ENCODE data around the gene BCL6. TPM values are rescaled to one million over a fixed set of nuclear protein-coding genes. Genes with fewer than 3 reads are reported as not detected.

BCL6 gene
- total RNA-seq, 1 donor from 2014 or later, result 47.7 TPM

DNA sequence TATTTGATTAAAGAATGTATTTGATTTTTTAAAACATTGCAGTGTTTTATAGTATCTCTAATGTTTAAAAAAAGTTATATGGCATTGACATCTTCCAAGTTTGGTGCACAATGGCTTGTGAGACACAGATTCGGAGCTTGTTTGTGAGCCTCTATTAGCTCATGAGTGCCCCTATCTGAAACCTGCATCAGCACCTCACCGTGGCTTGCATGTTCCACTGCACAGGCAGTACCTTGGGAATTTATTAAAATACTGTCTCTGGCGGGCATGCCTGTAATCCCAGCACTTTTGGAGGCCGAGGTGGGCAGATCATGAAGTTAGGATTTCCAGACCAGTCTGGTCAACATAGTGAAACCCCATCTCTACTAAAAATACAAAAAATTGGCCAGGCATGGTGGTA is 36.1 kb downstream of the BCL6 start:
- no peaks in the 10 kb centered on the region for H3K36me3 ChIP-seq
- DNase-seq, result no peak
- no peaks in the 10 kb centered on the region for H3K9me3 ChIP-seq (replicated peaks)
- H3K27ac ChIP-seq (replicated peaks), result no peak overlapping the region
- H3K4me3 ChIP-seq, result no peak overlapping the region
- intact Hi-C loops (cut with micrococcal nuclease), result no loop called here
- peaks cover 19% of the 10 kb centered on the region for H3K4me1 ChIP-seq
- H3K27me3 ChIP-seq (ENCODE audit: low read depth), result no peaks in the 10 kb centered on the region
- TF ChIP-seq, protein P1, sequence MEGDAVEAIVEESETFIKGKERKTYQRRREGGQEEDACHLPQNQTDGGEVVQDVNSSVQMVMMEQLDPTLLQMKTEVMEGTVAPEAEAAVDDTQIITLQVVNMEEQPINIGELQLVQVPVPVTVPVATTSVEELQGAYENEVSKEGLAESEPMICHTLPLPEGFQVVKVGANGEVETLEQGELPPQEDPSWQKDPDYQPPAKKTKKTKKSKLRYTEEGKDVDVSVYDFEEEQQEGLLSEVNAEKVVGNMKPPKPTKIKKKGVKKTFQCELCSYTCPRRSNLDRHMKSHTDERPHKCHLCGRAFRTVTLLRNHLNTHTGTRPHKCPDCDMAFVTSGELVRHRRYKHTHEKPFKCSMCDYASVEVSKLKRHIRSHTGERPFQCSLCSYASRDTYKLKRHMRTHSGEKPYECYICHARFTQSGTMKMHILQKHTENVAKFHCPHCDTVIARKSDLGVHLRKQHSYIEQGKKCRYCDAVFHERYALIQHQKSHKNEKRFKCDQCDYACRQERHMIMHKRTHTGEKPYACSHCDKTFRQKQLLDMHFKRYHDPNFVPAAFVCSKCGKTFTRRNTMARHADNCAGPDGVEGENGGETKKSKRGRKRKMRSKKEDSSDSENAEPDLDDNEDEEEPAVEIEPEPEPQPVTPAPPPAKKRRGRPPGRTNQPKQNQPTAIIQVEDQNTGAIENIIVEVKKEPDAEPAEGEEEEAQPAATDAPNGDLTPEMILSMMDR (IDR thresholded peaks at IDR 0.05; ENCODE audit: borderline replicate concordance), result no peak

DNA sequence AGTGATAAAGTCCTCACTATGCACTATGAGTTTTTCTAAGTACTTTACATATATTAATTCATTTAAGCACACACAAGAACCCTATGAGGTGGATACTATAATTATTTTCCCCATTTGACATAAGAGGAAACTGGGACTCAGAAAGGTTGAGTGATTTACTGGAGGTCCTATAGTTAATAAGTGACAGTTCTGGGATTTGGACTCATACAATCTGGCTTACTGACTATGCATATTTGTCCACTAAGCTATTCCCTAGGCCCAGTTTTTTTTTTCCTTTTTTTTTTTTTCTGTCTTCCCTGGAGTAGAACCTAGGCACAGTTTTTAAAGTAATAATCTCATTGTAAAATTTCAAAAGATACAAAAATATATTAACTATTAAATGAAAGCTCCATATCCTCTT is 36.6 kb downstream of the BCL6 start:
- H3K27ac ChIP-seq (replicated peaks), result no peak overlapping the region
- no peak for DNase-seq
- H3K36me3 ChIP-seq, result no peaks in the 10 kb centered on the region
- intact Hi-C loops (cut with micrococcal nuclease), result no loop called here
- TF ChIP-seq, protein P1 (IDR thresholded peaks at IDR 0.05; ENCODE audit: borderline replicate concordance), result no peak
- H3K4me3 ChIP-seq, result no peak overlapping the region
- H3K27me3 ChIP-seq (ENCODE audit: low read depth), result no peaks in the 10 kb centered on the region
- no peaks in the 10 kb centered on the region for H3K9me3 ChIP-seq (replicated peaks)
- peaks cover 15% of the 10 kb centered on the region for H3K4me1 ChIP-seq

DNA sequence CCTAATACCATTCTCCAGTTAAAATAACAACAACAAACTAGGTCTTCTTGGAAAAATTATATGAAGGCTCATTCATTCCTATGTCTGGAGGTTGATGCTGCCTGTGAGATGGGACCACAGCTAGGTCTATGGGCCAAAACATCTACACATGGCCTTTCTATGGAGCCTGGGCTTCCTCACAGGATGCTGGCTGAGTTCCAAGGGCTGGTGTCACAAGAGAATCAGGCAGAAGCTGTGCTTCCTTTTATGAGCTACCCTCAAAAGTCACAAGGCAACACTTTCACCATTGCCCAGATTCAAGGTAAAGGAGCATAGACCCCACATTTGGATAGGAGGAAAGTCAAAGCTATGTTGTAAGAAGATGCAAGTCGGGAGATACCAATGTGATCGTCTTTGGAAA is 38.3 kb downstream of the BCL6 start:
- Histone ChIP-seq H3K27me3 (ENCODE audit: low read depth) (no peaks in the 10 kb centered on the region), H3K9me3 (replicated peaks) (no peaks in the 10 kb centered on the region), H3K27ac (replicated peaks) (no peak overlapping the region), H3K4me1 (peaks cover 13% of the 10 kb centered on the region), H3K36me3 (no peaks in the 10 kb centered on the region), H3K4me3 (no peak overlapping the region)
- DNase-seq, result peak; percentile 39
- TF ChIP-seq, protein P1 (IDR thresholded peaks at IDR 0.05; ENCODE audit: borderline replicate concordance), result no peak
- intact Hi-C loops (cut with micrococcal nuclease), result no loop called here

DNA sequence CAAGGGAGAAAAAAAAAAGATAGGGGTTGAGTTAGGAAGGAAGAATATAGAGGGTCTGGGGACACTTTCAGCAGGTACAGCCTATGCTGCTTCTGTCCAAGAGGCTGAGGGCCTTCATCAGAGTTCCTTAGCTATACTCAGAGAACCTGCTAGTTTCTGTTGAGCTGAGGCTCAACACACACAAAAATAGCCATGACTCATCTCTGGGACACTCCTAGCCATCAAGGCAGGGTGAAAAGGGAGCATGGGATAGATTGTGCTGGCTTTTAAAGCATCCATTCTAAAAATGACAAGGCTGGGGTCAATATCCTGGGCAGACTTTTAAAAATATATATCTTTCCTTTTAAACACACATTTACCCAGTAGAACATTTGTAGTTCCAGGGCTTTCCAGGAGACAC is 40.1 kb downstream of the BCL6 start:
- no peak for DNase-seq
- no peaks in the 10 kb centered on the region for H3K9me3 ChIP-seq (replicated peaks)
- no peaks in the 10 kb centered on the region for H3K36me3 ChIP-seq
- H3K4me1 ChIP-seq, result peaks cover 13% of the 10 kb centered on the region
- H3K27me3 ChIP-seq (ENCODE audit: low read depth), result no peaks in the 10 kb centered on the region
- intact Hi-C loops (cut with micrococcal nuclease), result no loop called here
- peak overlapping the region; percentile 55 for H3K27ac ChIP-seq (replicated peaks)
- TF ChIP-seq, protein P1 (IDR thresholded peaks at IDR 0.05; ENCODE audit: borderline replicate concordance), result no peak
- H3K4me3 ChIP-seq, result no peak overlapping the region

DNA sequence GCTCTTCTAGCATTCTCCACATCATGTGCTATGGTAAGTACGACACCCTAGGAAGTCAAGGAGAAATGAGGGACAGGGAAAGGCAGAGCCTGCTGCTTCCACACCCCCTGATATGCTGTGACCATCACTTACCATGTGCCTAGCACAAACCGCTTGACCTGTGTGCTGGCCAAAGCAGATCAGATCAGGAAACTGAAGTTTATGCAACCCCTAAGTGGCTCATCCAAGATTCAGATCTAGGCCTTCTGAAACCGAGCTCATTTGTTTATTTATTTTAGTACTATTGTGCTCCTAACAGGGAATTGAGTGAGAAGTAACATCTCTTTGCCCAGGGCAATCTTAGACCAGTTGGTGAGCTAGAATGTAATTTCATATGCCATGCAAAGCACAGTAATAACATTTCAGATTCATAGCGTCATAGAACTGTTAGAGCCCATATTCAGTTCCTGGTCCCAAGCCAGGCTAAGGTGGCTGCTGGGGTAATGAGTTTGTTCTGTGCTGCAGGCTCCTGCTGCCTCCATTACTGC is 42.7 kb downstream of the BCL6 start, which contains the start of gene RTP2:
Gene RTP2 (minus strand): TSS at position 51 of the 527 bp plus-strand sequence. CDS start 429 bp downstream, outside the sequence.
- DNase-seq, result no peak
- intact Hi-C loops (cut with micrococcal nuclease), result no loop called here
- Histone ChIP-seq H3K36me3 (no peaks in the 10 kb centered on the region), H3K9me3 (replicated peaks) (no peaks in the 10 kb centered on the region), H3K4me3 (no peak within 1 kb of the TSS), H3K4me1 (peaks cover 13% of the 10 kb centered on the region), H3K27ac (replicated peaks) (no peak within 1 kb of the TSS), H3K27me3 (ENCODE audit: low read depth) (no peaks in the 10 kb centered on the region)
- TF ChIP-seq, protein P1 (IDR thresholded peaks at IDR 0.05; ENCODE audit: borderline replicate concordance), result no peak
